GM21825 (cell line): ENCODE data around the gene TMEM222.

Experiments
- ATAC-seq: cut with Tn5 transposase; IDR thresholded peaks from one replicate; pipeline ENCODE4 v1.9.1; 2021; ENCODE audit warnings: mild to moderate bottlenecking, moderate library complexity; ENCODE audit not compliant: unreplicated experiment

Gene TMEM222

DNA sequence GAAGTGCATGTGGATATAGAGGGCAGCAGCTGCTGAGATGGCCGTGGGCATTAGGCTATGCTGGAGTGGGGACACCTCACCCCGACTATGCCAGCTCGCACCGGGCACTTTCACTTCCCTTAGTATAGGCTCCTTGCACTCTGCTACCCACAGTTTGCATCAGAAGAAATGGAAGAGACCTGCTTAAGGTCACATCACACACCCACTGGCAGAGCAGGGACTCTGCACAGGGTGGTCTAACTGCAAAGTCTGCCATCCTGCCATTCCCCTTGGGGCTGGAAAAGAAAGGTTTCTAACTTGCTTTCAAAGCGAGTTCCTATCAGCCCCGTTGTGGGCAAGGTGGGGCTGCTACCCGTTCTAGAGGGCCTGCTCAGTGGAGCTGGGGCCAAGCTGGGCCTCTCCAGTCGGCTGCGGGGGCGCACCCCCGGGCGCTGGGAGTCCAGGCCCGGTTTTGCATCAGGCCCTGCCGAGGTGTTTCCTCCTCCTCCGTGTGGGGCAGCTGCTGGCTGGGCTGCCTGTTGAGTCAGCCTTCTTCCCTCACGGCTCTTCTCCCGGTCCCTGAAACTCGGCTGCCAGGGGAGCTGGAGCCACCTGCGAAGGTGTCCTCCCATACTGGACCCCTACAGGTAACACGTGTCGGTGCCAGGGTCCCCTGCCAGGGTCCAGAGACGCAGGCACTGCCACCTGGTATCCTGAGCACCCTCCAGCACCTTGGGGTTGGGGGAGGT is 19.7 kb downstream of the TMEM222 start, which contains the start of gene SYTL1:
SYTL1 (plus strand) TSS at position 498 of the 728 bp plus-strand sequence. CDS start 3,313 bp downstream, outside the sequence.
- peak; percentile 51 for ATAC-seq

DNA sequence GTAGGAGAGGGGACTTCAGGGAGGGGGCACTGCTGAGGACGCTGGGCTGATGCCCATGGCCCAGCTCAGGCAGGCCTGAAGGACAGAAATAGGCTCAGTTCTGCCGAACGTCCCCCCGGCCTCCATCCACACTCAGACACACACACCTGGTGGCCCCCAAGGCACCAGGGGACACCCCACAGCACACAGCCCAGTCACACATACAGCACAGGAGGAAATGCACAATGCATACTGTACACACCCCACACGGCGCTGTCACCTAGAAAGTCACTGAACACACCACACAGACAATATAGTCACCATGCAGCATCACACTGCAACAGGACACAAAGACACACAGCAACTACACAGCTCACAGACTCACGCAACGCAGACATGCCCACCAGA is 20.4 kb downstream of the TMEM222 start:
- ATAC-seq: no peak

DNA sequence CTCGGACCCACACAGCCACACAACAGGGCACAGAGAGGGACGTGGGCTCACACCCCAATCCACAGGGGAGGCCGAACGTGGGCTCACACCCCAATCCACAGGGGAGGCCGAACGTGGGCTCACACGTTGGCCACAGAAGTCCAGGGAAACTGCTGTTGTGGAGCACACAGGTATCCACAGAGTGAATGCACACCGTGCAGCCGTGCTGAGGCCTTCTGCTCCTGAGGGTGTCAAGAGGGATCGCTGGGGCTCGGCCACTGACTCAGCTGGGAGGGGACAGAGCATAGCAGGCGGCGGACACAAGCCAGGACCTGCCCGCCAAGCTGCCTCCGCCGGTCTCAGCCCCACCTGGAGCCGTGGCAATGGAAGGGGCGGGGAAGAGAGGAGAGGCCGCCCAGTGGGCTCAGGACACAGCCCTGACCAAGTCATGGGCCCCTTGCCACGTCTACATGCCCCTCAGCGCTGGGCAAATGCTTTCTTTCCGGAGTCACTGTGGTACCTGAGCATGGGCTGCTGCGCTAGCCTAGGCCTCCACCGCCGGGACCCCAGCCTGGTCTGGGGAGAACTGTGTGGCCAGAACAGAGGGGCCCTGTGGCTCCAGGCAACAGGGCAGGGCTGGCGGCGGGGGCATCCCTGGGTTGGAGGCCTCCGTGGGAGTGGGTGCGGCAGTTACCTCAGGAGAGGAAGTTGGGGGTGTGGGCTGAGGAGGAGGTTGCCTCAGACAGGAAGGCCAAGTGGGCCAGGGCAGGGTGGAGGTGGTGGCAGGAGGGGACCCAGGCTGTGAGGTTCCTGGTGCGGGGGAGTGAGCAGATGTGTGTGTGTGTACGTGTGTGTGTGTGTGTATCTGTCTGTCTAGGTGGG is 21.0 kb downstream of the TMEM222 start:
- no peak for ATAC-seq

DNA sequence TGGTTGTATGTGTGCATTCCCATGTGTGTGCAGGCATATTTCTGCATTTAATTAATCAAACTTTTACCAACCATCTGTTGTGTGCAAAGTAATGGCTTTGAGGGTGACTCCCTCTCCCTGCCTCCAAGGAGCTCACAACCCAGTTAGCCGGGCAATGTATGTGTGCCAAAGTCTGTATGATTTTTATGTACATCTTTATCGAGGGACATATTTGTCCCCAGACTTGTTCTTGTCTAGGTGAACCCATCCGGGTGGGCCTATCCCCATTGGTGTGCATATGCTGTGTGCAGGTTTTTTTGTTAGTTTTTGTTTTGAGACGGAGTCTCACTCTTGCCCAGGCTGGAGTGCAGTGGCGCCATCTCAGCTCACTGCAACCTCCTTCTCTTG is 21.7 kb downstream of the TMEM222 start:
- ATAC-seq: no peak

DNA sequence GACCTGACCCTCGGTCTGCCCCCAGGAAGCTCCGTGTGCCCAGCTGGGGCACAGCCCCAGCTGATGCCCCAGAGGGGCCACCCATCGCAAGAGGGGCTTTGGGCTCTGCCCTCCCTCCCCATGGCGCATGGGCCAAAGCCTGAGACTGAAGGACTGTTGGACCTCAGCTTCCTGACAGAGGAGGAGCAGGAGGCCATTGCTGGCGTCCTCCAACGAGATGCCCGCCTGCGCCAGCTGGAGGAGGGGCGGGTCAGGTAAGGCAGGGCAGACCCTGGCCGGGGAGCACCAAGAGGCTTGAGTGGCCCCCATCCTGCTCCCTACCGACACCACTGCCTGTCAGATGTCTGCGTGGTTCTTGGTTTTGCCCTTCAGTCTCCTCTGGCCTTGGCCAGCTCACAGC is 23.3 kb downstream of the TMEM222 start:
- no peak for ATAC-seq

DNA sequence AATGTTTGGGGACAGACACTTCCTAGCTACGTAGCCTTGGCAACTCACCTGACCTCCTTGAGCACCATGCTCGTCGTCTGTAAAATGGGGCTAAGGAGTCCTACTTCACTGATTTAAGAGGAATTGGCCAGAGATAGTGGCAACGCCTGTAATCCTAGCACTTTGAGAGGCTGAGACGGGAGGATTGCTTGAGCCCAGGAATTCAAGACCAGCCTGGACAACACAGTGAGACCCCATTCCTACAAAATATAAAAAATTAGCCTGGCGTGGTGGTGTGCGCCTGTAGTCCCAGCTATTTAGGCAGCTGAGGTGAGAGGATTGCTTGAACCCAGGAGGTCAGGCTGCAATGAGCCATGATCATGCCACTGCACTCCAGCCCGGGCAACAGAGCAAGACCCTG is 24.4 kb downstream of the TMEM222 start:
- ATAC-seq: no peak

DNA sequence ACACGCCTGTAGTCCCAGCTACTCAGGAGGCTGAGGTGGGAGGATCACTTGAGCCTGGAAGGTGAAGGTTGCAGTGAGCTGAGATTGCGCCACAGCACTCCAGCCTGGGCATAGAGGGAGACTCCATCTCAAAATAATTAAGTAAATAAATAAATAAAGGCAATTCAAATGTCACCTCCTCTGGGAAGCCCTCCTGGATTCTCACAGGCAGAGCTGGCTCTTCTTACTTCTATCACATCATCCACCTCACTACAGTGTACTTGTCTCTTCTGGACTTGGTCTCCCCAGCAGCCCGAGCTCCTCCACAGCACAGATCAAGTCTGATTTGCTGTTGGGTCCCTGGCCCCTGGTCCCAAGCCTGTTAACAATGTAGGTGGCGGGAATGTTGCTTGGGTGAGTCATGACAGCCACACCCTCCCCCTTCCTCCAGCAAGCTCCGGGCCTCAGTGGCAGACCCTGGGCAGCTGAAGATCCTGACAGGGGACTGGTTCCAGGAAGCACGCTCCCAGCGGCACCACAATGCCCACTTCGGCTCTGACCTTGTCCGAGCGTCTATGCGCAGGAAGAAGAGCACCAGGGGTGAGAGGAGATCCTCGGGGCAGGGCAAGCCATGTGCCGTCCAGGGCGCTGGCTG is 25.1 kb downstream of the TMEM222 start:
- no peak for ATAC-seq

DNA sequence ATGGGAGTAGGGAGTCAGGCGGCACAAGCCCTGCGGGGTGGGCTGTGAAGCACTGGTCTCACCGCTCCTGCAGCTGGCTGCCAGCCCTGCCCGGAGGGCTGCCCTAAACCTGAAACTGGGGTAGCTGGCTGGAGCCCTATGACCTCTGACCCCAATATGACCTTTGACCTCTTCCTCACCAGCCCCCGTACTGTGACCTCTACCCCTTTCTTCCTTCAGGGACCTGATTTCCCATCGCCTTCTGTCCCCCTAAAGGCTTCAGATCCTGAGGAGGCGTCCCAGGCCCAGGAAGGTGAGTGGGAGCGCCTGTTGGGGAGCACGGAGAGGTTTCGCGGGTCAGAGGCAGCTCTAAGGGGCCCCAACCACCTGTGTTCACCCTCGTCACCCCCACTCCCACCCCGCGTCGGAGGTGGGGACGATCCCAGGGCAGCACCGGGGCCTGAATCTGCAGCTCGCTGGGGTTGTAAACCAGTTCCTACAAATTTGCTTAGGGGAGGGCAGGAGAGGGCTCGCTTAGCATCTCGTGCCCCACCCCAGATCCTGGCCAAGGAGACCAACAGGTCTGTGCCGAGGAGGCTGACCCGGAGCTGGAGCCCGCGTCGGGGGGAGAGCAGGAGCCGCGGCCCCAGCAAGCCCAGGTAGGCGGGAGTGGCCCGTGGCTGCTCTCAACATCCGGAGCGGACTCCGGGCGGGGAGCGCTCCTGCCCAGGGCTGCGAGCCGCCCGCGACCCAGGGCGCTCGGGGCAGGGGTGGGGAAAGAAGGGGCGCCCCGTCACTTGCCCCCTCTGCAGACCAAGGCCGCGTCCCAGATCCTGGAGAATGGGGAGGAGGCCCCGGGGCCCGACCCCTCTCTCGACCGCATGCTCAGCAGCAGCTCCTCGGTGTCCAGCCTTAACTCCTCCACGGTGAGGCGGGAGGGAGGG is 27.2 kb downstream of the TMEM222 start:
- ATAC-seq: no peak

DNA sequence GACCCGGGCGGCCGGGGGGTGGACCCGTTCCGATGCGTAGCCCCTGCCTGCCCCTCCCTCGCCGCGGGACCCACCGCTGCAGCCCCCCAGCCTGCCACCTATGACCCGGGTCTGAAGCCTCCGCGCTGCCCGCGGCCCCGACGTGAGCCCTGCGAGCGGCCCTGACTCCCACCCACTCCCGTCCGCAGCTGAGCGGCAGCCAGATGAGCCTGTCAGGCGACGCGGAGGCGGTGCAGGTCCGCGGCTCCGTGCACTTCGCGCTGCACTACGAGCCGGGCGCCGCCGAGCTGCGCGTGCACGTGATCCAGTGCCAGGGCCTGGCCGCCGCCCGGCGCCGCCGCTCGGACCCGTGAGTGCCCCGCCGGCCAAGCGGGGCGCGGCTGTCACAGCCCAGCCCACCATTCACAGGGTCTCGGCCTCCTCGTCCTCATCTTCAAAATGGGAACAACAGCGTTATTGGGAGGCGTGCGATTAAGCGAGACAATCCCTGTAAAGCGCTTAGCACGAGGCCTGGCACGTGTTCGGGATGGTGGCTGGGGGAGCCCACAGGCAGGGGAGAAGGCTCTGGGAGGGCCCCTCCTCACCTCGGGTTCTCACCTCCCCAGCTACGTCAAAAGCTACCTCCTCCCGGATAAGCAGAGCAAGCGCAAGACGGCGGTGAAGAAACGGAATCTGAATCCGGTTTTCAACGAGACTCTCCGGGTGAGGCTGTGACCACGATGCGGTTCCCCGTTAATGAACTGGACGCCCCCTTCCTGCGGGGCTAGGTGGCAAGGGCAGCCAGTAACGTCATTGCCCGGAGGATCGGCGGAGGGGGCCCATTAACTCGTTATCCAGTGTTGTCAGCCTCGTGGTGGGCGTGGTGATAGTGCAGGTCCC is 28.1 kb downstream of the TMEM222 start:
- no peak for ATAC-seq

DNA sequence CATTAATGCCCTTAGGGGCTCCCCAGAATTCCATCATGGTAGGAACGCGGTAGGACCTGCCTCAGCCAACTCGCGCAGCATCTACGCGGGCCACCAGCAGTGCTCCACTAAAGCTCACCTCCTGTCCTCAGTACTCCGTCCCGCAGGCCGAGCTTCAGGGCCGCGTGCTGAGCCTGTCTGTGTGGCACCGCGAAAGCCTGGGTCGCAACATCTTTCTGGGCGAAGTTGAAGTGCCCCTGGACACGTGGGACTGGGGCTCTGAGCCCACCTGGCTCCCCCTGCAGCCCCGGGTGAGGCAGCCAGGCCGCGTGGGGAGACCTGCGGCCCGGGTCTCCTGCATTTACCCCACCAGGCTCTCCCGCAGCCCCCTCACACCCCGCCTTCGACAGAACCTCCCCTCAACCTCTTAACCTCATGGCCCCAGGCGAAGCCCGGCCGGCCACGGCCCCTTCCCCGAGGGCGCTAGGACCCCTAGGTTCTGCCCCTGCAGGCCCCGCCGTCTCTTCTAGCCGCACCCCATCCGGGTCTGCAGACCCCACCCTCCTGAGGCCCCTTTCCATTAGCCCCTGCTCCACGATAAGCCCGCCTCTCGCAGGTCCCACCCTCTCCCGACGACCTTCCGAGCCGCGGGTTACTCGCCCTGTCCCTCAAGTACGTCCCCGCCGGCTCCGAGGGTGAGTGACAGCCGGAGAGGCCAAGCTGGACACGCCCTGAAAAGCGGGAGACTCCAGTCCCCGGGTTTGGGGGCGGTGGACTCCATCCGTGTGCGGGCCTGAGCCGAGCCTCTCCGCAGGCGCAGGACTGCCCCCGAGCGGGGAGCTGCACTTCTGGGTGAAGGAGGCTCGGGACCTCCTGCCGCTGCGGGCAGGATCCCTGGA is 28.9 kb downstream of the TMEM222 start:
- no peak for ATAC-seq

DNA sequence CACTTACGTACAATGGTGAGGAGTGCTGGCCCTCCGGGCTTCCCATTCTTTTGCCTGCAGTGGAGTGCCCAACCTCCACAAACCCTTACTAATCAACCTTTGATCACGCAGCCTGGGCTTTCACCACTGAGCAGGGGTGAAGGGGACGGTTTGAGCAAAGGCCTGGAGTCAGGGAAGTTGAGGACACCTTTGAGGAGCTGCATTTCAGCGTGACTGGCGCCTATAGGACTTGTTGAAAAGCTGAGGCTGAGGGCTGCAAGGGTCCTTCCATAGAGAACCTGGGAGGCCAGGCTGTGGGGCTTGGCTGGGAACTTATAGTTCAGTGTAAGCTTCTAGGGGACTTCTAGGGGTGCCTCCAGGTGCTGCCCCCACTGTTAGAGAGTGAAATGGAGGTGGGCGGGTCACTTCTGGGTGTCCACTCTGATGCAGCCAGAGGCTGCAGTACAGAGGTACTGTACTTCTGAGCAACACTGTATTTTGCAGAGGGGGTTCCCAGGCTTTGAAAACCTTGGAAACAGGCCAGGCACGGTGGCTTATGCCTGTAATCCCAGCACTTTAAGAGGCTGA is 29.7 kb downstream of the TMEM222 start:
- ATAC-seq: no peak

DNA sequence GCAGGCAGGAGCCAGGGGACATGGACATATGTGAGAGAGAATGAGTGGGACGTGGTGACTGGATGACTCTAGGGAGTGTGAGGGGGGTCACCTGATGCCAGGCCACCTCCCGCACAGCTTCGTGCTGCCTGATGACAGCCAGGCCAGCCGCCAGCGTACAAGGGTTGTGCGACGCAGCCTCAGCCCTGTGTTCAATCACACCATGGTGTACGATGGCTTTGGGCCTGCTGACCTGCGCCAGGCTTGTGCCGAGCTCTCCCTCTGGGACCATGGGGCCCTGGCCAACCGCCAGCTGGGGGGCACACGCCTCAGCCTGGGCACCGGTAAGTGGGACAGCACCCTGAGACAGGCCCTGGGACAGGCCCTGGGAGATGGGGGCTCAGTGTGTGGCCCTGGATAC is 31.2 kb downstream of the TMEM222 start:
- no peak for ATAC-seq

DNA sequence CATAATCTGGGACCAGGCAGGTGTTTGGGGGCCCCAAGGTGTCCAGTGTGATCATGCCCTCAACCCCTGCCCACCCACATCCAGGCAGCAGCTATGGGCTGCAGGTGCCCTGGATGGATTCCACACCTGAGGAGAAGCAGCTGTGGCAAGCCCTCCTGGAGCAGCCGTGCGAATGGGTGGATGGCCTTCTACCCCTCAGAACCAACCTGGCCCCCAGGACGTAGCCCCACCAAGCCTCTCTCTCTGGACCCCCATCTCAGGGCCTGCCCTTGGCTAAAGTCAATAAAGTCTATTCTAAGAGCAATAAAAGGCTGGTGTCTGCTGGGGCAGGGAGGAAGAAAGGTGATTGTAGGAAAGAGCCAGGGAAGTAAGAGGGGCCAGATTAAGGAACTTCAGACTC is 31.7 kb downstream of the TMEM222 start:
- no peak for ATAC-seq

DNA sequence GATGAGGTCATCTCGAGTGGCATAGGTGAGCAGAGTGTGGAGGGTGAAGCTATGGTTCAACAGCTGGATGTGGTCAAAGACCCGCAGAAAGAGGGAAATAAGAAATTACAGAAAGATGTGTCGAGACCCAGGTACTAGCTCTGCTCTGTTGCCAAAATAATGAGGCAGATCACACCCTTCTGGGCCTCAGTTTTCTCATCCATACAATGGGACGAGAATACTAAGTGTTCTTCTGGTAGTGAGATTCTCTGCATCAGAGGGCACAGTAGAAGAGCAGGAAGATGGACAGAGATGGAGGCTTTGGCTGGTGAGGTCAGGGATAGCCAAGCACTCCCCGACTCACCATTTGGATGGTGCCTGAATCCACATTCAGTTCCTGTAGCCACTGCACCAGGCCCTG is 33.7 kb downstream of the TMEM222 start:
- no peak for ATAC-seq

DNA sequence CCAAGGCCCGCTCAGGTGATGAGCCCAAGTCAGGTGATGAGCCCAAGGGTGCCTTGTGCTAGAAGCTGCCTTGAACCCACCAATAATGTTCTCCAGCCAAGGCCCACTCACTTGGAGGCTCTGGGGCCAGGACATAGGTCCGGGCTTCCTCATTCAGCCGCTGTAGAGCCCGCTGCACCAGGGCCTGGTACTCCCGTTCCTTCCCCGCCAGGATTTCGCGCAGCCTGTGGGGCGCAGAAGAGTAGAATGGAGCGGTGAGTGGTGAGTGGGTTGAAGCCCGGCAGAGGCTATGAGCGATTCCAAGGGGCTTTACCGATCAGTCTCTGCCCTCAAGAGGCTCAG is 34.3 kb downstream of the TMEM222 start:
- no peak for ATAC-seq

DNA sequence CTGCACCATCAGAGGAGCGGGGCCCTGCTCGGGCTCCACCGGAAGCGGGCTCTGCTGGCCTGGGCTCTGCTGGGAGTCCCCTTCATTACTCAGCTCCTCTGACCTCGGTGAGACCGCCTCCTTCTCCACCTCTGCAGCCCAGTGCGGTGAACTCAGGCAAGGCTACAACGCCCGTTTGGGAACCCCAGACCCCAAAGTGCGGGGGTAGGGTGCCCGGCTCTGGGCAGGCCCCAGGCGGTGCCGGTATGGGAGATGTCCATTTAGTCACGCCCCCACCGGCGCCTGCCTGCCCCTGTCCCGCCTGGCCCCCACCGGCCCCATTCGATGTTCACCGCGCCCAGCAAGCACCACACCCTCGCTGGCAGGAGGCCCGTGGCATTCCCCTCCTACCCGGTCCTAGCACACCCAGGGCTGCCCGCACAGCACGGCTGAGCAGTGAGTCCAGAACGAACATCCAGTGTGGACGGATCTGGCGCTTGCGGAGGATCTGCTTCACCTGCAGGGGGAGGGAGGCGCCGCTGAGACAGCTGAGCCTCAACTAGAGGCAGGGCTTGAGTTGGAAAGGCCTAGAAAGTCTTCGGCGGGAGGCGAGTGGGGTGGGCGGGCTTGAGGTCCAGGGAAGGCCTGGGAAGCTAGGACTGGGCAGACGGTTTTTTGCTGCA is 34.8 kb downstream of the TMEM222 start:
- ATAC-seq: no peak

DNA sequence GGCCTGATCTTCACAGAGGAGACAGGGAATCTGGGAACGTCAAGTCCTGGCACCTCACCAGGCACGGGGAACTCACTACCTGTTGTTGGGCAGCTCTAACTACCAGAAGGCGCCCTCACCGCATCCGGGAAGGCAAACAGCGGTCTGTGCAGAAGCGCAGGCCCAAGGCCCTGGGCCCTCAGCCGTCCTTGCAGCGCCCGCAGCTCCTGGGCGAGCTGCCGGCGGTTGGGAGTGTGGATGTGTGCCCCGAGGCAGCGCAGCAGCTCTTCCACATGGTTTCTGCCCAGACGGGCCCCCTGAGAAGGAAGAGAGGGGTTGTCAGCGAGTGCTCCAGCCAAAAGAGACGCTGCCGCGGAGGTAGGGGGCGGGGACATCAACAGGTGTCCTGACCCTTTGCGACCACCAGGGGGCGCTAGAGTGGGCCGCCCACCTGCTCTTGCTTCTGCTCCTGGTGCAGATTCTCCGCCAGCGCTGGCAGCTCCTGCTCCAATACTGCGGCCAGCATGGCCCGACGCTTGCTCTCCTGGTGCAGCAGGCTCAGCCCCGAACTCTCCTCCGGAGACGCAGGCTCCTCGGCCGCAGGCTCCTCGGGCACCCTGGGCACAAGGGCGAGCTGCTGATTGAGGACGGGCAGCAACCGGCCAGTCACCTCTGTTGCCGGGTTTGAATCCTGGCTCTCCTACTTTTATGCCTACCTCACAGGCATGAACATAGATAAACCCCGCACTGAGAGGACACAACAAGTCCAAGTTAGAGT is 35.5 kb downstream of the TMEM222 start:
- ATAC-seq: peak; percentile 39
